Measurements from ENCODE around the gene CYP2B6. TPM values are rescaled to one million over a fixed set of nuclear protein-coding genes. Genes with fewer than 3 reads are reported as not detected.

Gene CYP2B6
- total RNA-seq, 2 donors from 2014 or later, result not detected

GRCh38 chr19:40948580-40949299 lies 42.3 kb upstream of the CYP2B6 start:
- Histone ChIP-seq H3K9me3 (peaks cover 14% of the 10 kb centered on the region), H3K36me3 (no peaks in the 10 kb centered on the region), H3K4me1 (ENCODE audit: control insufficient read depth in 1 of 2, low read depth in 2 of 2) (no peaks in the 10 kb centered on the region), H3K27ac (no peak overlapping the region), H3K4me3 (no peak overlapping the region), H3K27me3 (replicated peaks; ENCODE audit: insufficient read depth) (no peaks in the 10 kb centered on the region)
- ATAC-seq (ENCODE audit: insufficient number of reproducible peaks, low FRiP score, low read depth) (no peak), DNase-seq (ENCODE audit: low spot score) (no peak)
- no peak for TF ChIP-seq CTCF (IDR thresholded peaks at IDR 0.05)

GRCh38 chr19:40954573-40954972 lies 36.5 kb upstream of the CYP2B6 start:
- peaks cover 26% of the 10 kb centered on the region for H3K9me3 ChIP-seq
- TF ChIP-seq CTCF (IDR thresholded peaks at IDR 0.05), result no peak
- ATAC-seq (ENCODE audit: insufficient number of reproducible peaks, low FRiP score, low read depth), result no peak

GRCh38 chr19:40959338-40959737 lies 31.7 kb upstream of the CYP2B6 start:
- H3K4me3 ChIP-seq, result no peak overlapping the region
- H3K27ac ChIP-seq, result no peak overlapping the region
- no peaks in the 10 kb centered on the region for H3K27me3 ChIP-seq (replicated peaks; ENCODE audit: insufficient read depth)
- H3K4me1 ChIP-seq (ENCODE audit: control insufficient read depth in 1 of 2, low read depth in 2 of 2), result no peaks in the 10 kb centered on the region
- TF ChIP-seq CTCF (IDR thresholded peaks at IDR 0.05), result no peak
- ATAC-seq (ENCODE audit: insufficient number of reproducible peaks, low FRiP score, low read depth), result no peak
- H3K36me3 ChIP-seq, result no peaks in the 10 kb centered on the region
- H3K9me3 ChIP-seq, result peaks cover 7% of the 10 kb centered on the region
- DNase-seq (ENCODE audit: low spot score), result no peak

More at GRCh38 chr19:40954573-40954972, 36.5 kb upstream of the CYP2B6 start:
- no peak for DNase-seq (ENCODE audit: low spot score)
- Histone ChIP-seq H3K27ac (no peak overlapping the region), H3K4me1 (ENCODE audit: control insufficient read depth in 1 of 2, low read depth in 2 of 2) (no peaks in the 10 kb centered on the region), H3K4me3 (no peak overlapping the region), H3K36me3 (no peaks in the 10 kb centered on the region), H3K27me3 (replicated peaks; ENCODE audit: insufficient read depth) (no peaks in the 10 kb centered on the region)

- Histone ChIP-seq H3K36me3 (no peaks in the 10 kb centered on the region), H3K4me1 (ENCODE audit: control insufficient read depth in 1 of 2, low read depth in 2 of 2) (no peaks in the 10 kb centered on the region), H3K27me3 (replicated peaks; ENCODE audit: insufficient read depth) (no peaks in the 10 kb centered on the region), H3K4me3 (no peak overlapping the region), H3K9me3 (no peaks in the 10 kb centered on the region), H3K27ac (no peak overlapping the region)
- DNase-seq (ENCODE audit: low spot score) (no peak), ATAC-seq (ENCODE audit: insufficient number of reproducible peaks, low FRiP score, low read depth) (no peak)
- no peak for TF ChIP-seq CTCF (IDR thresholded peaks at IDR 0.05)
These were observed 30.9 kb upstream of the CYP2B6 start for GRCh38 chr19:40960062-40960685.

GRCh38 chr19:40960780-40961179 lies 30.3 kb upstream of the CYP2B6 start:
- no peak overlapping the region for H3K4me3 ChIP-seq
- no peaks in the 10 kb centered on the region for H3K4me1 ChIP-seq (ENCODE audit: control insufficient read depth in 1 of 2, low read depth in 2 of 2)
- ATAC-seq (ENCODE audit: insufficient number of reproducible peaks, low FRiP score, low read depth) (no peak), DNase-seq (ENCODE audit: low spot score) (no peak)
- H3K27ac ChIP-seq, result no peak overlapping the region
- H3K27me3 ChIP-seq (replicated peaks; ENCODE audit: insufficient read depth), result no peaks in the 10 kb centered on the region
- no peaks in the 10 kb centered on the region for H3K36me3 ChIP-seq
- no peaks in the 10 kb centered on the region for H3K9me3 ChIP-seq
- no peak for TF ChIP-seq CTCF (IDR thresholded peaks at IDR 0.05)

Data from thoracic aorta (tissue), 2 donors.